Measurements from ENCODE around the gene TTYH1. TPM values are rescaled to one million over a fixed set of nuclear protein-coding genes. Genes with fewer than 3 reads are reported as not detected.

TTYH1 gene
- not detected in 2 replicates for total RNA-seq

GRCh38 chr19:54415208-54415900, at the start of gene TTYH1:
Gene TTYH1, plus strand, starts transcription at chr19:54415464. Its CDS starts 89 bp downstream, at chr19:54415553.

GRCh38 chr19:54448774-54449700, 33.8 kb downstream of the TTYH1 start, which contains the start of gene LENG8:
Gene LENG8, plus strand, starts transcription at chr19:54449199. Its CDS starts 2,146 bp downstream, at chr19:54451345.

GRCh38 chr19:54463531-54464043, 48.3 kb downstream of the TTYH1 start, which contains the start of gene LENG9:
Gene LENG9, minus strand, starts transcription at chr19:54463778. Its CDS starts 252 bp downstream, at chr19:54463526.

GRCh38 chr19:54473071-54473891, 58.0 kb downstream of the TTYH1 start, which contains the start of gene CDC42EP5:
Gene CDC42EP5, minus strand, starts transcription at chr19:54473296. Its CDS starts 7,749 bp downstream, at chr19:54465547.

Other genes with a start within 250 kb of the TTYH1 start
- gene TMC4, start 242.3 kb upstream of the TTYH1 start, total RNA-seq = 3.9 TPM in 1 of 2 replicates, not detected in the other
- gene MBOAT7, start 225.9 kb upstream of the TTYH1 start, total RNA-seq = 139 and 146 TPM in 2 replicates
- gene TSEN34, start 224.2 kb upstream of the TTYH1 start, total RNA-seq = 112 and 138 TPM in 2 replicates
- gene RPS9, start 214.6 kb upstream of the TTYH1 start, total RNA-seq = 2,860 and 3,258 TPM in 2 replicates
- gene LILRB3, start 192.5 kb upstream of the TTYH1 start, total RNA-seq = not detected in 2 replicates
- not detected in 2 replicates for gene LILRA6, start 172.7 kb upstream of the TTYH1 start, total RNA-seq
- gene LILRB5, start 158.2 kb upstream of the TTYH1 start, total RNA-seq = not detected in 2 replicates
- not detected in 2 replicates for gene LILRB2, start 134.4 kb upstream of the TTYH1 start, total RNA-seq
- not detected in 2 replicates for gene LILRA5, start 102.3 kb upstream of the TTYH1 start, total RNA-seq
- not detected in 2 replicates for gene LILRA4, start 76.3 kb upstream of the TTYH1 start, total RNA-seq
- 0.08 TPM in 1 of 2 replicates, not detected in the other for gene LAIR1, start 50.5 kb upstream of the TTYH1 start, total RNA-seq
- gene LENG8, start 33.7 kb downstream of the TTYH1 start, total RNA-seq = 15.6 and 43.0 TPM in 2 replicates
- 6.3 TPM in 2 replicates for gene LENG9, start 48.3 kb downstream of the TTYH1 start, total RNA-seq
- 56.0 and 60.0 TPM in 2 replicates for gene CDC42EP5, start 57.8 kb downstream of the TTYH1 start, total RNA-seq
- gene LAIR2, start 87.4 kb downstream of the TTYH1 start, total RNA-seq = not detected in 2 replicates
- not detected in 2 replicates for gene LILRA2, start 158.3 kb downstream of the TTYH1 start, total RNA-seq
- gene LILRA1, start 178.2 kb downstream of the TTYH1 start, total RNA-seq = not detected in 2 replicates
- not detected in 2 replicates for gene LILRB1, start 215.0 kb downstream of the TTYH1 start, total RNA-seq
- gene LILRB4, start 247.5 kb downstream of the TTYH1 start, total RNA-seq = not detected in 2 replicates

All from epithelial cell of alveolus of lung (primary cell).